Left ventricle myocardium inferior (tissue), 1 donor: ENCODE measurements around the gene DYDC2. TPM values are rescaled to one million over a fixed set of nuclear protein-coding genes. Genes with fewer than 3 reads are reported as not detected.
A peak's percentile ranks its signal among the peaks of the same experiment; 100 is the strongest.

Source experiments
- DNase-seq: peaks from one replicate; pipeline ENCODE4 v3.0.0-alpha.2; 2020
- H3K27ac ChIP-seq: fragments of 200-600 bp; replicated peaks from 2 replicates; pipeline ENCODE4 v1.8.0; 2021
- H3K27me3 ChIP-seq: fragments of 200-600 bp; 2 replicates; pipeline ENCODE4 v1.8.0; 2021; ENCODE audit warnings: low read depth
- H3K36me3 ChIP-seq: fragments of 200-600 bp; 2 replicates; pipeline ENCODE4 v1.8.0; 2021
- H3K4me1 ChIP-seq: fragments of 200-600 bp; 2 replicates; pipeline ENCODE4 v1.8.0; 2021
- H3K4me3 ChIP-seq: fragments of 200-600 bp; 2 replicates; pipeline ENCODE4 v1.8.0; 2021; ENCODE audit warnings: mild to moderate bottlenecking, moderate library complexity
- H3K9me3 ChIP-seq: fragments of 200-600 bp; replicated peaks from 2 replicates; pipeline ENCODE4 v1.8.0; 2021
- CTCF ChIP-seq: fragments of 200-600 bp; IDR thresholded peaks from 2 replicates; pipeline ENCODE4 v1.8.0; 2021; ENCODE audit warnings: antibody characterized with exemption, mild to moderate bottlenecking, borderline replicate concordance
- intact Hi-C: fragments of 100-400 bp; cut with micrococcal nuclease; formaldehyde crosslinking; loops from one replicate; pipeline ENCODE4 v1.11.0; 2022
- total RNA-seq: library from RNA; stranded (reverse); fragmentation: NEBNext Ultra II Directional; extraction: Animal tissue kit (Norgen Biotek cat#: 25700); gene quantifications from one replicate; pipeline ENCODE4 v1.2.1, GENCODE V29; 2021
- donor health status: DM: no; HTN: yes; CAD: no; lungs with severe emphysema.

The DYDC2 gene
- total RNA-seq, 1 donor from 2014 or later: not detected

GRCh38 chr10:80411681-80412220, 55.2 kb downstream of the DYDC2 start:
- H3K27ac ChIP-seq: peak overlapping the region; percentile 96
- no peak overlapping the region for H3K4me3 ChIP-seq
- H3K9me3 ChIP-seq: no peaks in the 10 kb centered on the region
- intact Hi-C loops: no loop called here
- no peak for DNase-seq
- no peak for TF ChIP-seq CTCF
- peaks cover 91% of the 10 kb centered on the region for H3K4me1 ChIP-seq
- no peaks in the 10 kb centered on the region for H3K36me3 ChIP-seq
- H3K27me3 ChIP-seq: no peaks in the 10 kb centered on the region

- no peak overlapping the region for H3K4me3 ChIP-seq
- DNase-seq: no peak
- H3K27ac ChIP-seq: peak overlapping the region; percentile 96
- H3K36me3 ChIP-seq: no peaks in the 10 kb centered on the region
- intact Hi-C loops: no loop called here
- TF ChIP-seq CTCF: no peak
- H3K9me3 ChIP-seq: no peaks in the 10 kb centered on the region
- peaks cover 97% of the 10 kb centered on the region for H3K4me1 ChIP-seq
- H3K27me3 ChIP-seq: no peaks in the 10 kb centered on the region
Measured at GRCh38 chr10:80412486-80412885, 55.9 kb downstream of the DYDC2 start.

- Histone ChIP-seq H3K27me3 (no peaks in the 10 kb centered on the region), H3K4me3 (peak overlapping the region; percentile 37), H3K9me3 (no peaks in the 10 kb centered on the region), H3K27ac (peak overlapping the region; percentile 96), H3K36me3 (no peaks in the 10 kb centered on the region), H3K4me1 (peaks cover 95% of the 10 kb centered on the region)
- TF ChIP-seq CTCF: no peak
- intact Hi-C loops: no loop called here
- no peak for DNase-seq
Measured at GRCh38 chr10:80413271-80413996, 56.9 kb downstream of the DYDC2 start.

GRCh38 chr10:80414142-80414895, 57.7 kb downstream of the DYDC2 start:
- H3K4me1 ChIP-seq: peaks cover 95% of the 10 kb centered on the region
- peak overlapping the region; percentile 96 for H3K27ac ChIP-seq
- no peaks in the 10 kb centered on the region for H3K36me3 ChIP-seq
- TF ChIP-seq CTCF: no peak
- no peaks in the 10 kb centered on the region for H3K27me3 ChIP-seq
- H3K9me3 ChIP-seq: no peaks in the 10 kb centered on the region
- DNase-seq: no peak
- H3K4me3 ChIP-seq: peak overlapping the region; percentile 37
- intact Hi-C loops: no loop called here

- H3K4me1 ChIP-seq: peaks cover 92% of the 10 kb centered on the region
- intact Hi-C loops: no loop called here
- no peaks in the 10 kb centered on the region for H3K9me3 ChIP-seq
- no peaks in the 10 kb centered on the region for H3K27me3 ChIP-seq
- DNase-seq: no peak
- no peak for TF ChIP-seq CTCF
- H3K36me3 ChIP-seq: peaks cover 6% of the 10 kb centered on the region
- peak overlapping the region; percentile 96 for H3K27ac ChIP-seq
- peak overlapping the region; percentile 23 for H3K4me3 ChIP-seq
Measured at GRCh38 chr10:80415734-80416478, 59.3 kb downstream of the DYDC2 start.
